Occipital lobe (tissue), 2 donors: ENCODE measurements around the gene CDH13. TPM values are rescaled to one million over a fixed set of nuclear protein-coding genes. Genes with fewer than 3 reads are reported as not detected.

Source experiments
- DNase-seq: peaks from one replicate; lab custom pipeline; 2025; lab: John Stamatoyannopoulos, UW
- total RNA-seq: library from RNA; depleted of rRNA; stranded (reverse); fragments of >200 nt; gene quantifications from one replicate; pipeline ENCODE4 v1.2.3, GENCODE V29; 2014

Gene CDH13
- total RNA-seq, 1 donor from 2014 or later, result 27.3 TPM

DNA sequence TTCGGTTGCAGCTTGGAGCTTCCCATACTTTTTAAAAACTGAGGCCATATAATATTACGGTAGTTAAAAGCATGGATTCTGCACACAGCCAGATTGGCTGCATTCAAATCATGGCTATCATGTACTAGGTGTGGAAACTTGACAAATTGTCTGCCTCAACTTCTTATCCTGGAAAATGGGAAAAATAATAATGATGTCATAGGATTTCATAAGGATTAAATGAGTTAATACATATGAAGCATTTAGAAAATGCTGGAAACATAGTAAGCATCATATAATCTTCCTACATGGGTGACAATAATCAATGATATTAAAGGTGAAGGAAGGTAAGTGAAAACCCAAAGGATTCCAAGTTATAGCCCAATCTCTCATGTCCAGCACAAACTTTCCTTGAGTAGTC is 592.5 kb downstream of the CDH13 start:
- no peak for DNase-seq

DNA sequence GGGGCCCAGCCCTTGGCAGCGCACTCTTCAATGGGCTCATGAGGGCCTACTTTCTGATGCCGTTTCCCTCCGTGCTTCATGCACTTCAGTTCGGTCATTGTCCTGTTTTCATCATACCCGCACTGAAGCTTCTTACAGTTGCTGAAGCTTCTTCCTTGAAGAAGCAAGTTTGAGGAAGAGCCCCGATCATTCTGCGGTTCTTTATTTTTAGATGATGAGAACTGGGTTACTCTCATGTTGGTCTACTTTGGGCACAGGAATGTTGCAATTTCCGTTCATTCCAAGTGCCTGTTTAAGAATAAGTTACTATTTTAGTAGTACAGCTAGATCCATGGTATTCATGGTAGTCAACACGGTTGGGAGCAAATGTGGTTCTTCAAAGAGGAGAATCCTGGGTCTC is 593.3 kb downstream of the CDH13 start:
- DNase-seq, result no peak

DNA sequence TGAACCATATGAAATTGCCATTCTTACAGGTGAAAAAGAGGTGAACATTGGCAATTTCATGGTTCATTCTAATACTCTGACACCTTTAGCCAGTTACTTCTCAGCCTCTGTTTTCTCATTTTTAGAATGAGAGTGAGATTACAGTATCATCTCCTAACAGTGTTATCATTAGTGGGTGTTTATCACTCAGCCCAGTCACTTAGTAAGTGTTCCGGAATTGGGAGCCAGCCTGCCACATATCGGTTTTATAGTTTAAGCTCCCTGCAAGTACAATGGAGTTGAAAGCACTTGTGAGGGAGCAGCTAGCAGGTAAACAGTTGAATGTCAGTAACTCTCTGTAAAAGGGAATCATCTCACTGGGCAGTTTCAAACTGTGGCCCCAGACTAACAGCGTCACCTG is 597.9 kb downstream of the CDH13 start:
- no peak for DNase-seq

DNA sequence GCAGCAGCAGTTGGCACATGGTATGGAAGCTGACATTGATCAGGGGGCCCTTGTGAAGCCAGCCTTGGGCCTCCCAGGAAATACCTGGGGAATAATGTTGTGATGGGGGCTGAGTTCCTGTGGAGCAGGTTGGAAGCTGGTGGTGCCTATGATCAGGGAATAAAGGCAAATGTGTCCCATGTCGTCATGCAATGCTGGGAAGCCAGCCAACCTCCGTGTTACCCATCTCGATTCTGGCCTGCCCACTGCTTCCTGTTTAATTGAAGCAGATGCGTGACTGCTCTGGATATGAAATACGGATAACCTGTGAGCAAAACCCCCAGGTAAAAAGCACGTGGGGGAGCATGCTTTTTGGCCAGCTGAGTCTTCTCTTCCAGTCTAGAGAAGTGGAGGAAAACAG is 600.6 kb downstream of the CDH13 start:
- DNase-seq, result no peak

DNA sequence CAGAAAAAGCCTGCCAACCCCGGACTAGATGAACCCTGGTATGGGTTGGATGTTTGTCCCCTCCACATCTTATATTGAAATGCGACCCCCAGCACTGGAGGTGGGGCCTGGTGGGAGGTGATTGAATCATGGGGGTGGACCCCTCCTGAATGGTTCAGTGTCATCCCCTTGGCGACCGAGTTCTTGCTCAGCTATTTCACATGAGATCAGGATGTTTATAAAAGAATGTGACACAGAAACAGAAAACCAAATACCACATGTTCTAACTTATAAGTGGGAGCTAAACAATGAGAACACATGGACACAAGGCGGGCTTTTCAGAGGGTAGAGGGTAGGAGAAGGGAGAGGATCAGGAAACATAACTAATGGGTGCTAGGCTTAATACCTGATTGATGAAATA is 605.0 kb downstream of the CDH13 start:
- DNase-seq, result no peak

DNA sequence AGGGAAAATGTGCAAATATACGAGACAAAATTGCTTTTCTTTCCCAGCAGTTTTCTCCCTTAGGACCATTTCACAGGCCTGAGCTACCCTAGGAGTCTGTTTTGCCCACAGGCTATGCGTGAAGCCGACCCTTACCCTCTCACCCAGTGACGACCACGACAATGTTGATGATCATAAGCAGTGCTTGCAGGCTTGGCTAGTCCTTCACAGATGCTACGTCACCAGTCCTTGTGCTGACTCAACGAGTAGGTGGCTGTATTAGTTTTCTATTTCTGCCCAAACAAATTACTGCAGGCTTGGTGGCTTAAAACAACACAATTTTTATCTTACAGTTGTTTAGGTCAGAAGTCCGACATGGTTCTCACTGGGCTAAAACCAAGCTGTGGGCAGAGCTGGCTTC is 606.4 kb downstream of the CDH13 start:
- no peak for DNase-seq

DNA sequence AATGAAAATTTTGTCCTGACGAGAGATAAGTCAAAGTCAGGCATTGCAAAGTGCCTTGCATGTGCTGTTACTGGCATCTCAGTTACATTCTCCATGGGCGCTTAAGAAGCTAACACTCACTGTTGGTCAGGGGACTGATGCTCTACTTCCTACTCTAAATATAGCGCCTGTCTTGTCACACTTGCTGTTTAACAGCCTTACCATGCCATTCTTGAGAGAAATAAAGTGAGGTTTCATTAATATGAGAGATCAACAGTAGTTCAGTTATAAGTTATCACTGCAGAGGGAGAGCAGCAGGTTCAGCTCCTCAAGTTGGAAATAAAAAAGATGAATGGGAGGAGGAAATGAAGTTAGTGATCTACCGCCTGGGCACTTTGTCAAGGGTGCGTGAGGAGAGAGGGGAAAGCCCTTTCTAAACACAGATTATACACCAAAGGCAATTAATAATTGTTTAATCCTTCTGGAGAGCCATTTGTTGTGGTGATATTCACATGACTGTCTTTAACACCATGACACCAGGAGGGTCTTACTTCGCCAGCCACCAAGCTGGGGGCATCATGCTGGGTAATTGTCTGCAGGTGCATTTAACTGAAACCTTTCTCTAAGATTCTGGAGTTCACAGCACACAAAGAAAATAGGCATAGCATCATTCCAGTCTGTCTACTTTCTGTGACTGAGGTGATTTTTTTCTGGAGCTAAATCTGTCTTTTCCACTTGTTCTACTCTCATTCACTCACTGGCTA is 612.4 kb downstream of the CDH13 start:
- DNase-seq, result no peak

DNA sequence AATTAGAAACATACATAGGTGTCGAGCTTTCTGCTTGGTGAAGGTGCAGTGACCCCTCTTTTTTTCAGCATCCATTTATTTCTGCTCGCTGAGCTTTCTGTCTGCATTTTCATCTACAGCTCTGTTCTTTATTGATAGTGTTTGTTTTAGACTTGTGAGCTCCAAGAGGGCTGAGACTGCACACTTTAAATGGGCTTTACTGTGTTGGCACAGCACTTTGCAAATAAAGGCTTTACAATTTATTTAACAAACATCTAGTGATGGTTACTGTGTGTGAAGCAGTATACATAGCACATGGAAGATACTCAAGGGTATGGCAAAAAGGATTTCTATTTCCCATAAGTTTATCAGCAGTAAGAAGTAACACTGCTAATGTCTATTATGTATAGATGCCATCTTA is 617.3 kb downstream of the CDH13 start:
- no peak for DNase-seq

DNA sequence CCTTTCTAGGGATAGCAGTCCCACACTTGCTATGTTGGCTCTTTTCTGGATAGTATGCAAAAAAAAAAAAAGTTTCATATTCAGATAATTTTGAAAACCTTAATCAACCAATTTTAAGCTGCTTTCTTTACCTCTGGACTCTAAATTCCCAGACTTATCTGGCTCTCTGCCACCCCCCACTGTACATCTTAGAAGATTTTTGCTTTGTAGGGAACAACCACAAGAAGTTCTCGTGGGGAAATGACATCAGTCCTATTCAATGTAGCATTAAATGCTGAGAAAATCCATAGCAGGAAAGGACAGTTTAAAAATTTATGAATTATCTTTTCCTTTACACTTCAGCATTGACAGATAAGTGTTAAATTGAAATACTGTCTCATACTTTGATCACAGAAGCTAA is 618.3 kb downstream of the CDH13 start:
- DNase-seq, result no peak

DNA sequence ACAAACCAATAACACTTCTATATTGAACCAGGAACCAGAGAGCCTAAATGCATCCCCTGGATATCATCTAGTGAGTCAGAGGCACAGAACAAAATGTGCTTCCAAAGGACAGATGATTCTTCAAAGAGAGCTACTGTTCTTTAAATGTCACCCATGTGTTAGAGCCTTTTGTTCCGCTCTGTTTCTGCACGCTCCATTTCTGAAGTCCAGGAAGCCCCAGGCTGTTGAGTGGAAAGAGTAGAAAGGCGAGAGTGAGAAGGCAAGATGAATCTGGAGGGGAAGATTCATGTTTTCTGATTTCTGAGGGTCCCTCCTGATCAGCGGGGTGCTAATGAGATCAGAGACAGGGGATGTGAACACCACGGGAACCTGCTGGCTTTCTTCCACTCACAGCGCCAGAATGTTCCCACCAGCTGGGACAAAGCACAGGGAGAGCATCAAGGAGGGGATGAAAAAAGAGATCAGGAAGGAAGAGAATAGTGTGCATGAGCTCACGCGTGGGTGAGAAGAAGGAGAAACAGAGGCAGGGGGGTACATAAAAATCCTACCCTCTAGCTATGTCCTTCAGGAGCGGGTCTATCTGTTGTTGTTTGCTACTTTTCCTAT is 621.1 kb downstream of the CDH13 start:
- peak; percentile 24 for DNase-seq

DNA sequence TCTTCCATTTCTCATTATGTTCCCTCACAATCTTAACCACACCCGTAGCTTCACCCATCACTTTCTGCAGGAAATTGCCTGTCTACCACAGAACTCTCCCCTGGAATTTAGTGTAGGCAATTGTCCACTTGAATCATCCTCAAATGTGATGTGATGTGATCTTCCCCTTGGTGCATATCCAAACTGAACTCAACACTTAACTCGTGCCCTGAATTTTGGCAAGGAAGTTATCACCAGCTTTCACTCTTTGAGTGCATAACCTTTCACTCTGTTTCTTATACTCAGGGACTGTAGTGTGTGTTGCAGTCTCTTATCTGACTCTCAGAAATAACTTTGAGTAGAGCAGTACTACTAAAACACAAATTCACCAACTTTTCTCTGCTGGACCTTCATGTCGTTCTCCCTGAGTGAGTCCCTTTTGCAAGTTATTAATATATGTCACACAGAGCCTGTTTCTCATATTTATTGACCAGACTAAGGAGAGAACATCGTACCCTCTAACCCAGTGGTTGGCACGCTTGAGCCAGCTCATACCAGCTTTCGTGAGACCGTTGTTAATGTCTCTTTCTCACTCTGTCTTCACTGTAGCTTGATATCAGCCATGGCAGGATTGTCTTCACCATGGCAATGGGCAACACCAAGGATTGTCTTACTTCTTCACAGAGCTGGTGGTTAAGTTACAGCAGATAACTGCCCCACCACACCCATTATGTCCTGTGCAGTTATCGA is 622.1 kb downstream of the CDH13 start:
- no peak for DNase-seq

DNA sequence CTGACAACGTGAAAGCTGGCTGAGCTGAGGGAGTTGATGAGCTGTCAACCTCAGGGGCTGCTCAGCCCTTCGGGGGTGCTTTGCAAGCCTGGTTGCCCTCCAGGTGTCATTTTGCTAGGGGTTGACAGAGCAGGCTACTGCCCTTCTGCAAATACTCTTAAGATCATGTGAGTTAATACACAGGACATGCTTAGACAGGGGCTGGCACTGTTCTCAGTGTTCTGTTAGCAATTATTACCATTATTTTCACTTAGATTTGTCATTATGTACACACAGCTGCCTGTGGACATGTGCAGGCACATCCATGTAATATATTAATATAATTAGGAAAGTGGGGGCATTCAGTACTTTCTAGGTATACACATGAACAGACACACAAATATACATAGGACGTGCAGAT is 626.8 kb downstream of the CDH13 start:
- DNase-seq, result no peak

DNA sequence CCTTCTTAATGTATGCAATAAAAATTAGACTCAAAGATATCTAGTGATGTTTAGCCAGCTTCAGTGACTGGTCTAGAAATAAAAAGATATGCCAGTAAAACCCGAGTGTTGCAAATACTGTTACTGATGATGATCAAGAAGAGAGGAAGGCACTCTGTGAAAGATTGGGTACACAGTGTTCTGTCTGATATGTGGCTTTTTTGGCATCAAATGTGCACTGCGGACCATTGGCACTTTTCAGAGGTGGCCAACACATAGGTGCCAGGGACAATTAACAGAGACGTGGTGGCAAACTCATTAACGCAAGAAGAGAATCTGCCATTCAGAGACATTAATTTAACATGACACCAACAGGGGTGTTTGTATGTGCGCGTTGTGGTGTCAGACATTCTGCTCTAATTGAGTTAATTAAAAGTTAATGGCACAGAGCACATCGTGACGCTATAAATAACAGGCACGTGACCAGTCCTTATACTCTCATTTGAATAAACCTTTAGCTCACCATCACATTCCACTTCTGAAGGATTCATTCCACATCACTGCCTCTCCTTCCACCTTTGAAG is 631.7 kb downstream of the CDH13 start:
- no peak for DNase-seq

DNA sequence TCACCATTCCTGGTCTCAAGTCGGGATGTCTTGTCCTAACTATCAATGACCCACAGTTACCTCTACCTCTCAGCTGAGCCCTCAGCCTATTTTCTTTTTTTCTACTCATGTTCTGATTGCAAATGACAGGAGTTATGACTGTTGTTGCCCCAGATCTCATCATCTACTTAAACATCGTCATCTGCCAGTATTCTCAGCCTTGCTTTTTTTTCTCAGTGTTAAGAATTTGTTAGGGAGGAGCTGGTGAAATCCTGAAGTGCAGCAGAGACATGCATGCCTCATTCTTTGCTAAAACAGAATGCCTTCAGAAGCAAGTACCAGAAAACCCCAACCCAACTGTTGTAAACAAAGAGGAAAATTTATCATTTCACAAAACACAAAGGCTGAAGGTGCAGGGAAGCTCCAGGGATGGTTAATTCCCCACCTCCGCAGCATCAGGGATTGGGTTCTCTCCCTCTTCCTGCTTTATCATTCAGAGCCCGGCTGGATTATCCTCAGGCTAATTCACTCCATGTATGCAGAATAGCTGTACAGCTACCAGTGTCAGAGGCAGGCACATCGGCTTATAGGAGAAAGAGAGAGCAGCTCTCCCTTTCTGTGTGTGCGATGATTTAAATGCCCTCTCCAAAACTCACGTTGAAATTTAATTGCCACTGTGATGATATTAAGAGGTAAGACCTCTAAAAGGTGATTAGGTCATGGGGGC is 640.2 kb downstream of the CDH13 start:
- no peak for DNase-seq

DNA sequence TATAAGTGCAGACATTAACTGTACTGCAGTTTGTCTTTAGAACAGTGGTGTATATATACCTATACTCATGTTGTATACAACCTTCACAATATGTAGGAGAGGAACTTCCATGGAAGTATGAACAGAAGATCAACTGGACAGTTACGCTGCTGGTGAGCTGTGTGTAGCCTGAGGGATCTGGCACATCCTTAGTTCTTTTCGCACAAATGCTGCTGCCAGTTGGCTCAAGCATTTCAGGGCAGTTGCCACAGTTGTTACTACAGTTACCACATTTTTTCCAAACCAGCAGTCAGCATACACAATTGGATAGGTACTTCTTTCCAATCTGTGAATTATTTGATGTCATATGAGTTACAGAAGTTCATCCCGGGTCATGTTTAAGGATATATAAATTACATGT is 641.4 kb downstream of the CDH13 start:
- no peak for DNase-seq

DNA sequence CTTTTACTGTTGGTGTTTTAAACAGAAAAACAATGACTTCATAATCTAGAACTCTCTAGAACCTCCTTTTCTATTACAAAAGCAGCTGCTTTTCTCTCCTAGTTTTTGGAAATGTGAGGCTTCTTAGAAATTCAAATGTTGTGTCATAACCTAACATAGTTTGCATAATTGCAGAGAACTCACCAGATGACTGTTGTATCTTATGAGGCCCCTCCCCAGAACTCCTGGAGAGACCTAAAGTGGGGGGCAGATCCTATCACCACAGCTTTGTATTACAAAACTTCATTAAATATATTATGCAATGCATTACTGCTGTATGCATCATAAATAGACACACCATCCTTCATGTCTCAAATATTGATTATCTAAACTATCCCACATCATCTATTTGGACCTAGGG is 642.3 kb downstream of the CDH13 start:
- DNase-seq, result no peak

DNA sequence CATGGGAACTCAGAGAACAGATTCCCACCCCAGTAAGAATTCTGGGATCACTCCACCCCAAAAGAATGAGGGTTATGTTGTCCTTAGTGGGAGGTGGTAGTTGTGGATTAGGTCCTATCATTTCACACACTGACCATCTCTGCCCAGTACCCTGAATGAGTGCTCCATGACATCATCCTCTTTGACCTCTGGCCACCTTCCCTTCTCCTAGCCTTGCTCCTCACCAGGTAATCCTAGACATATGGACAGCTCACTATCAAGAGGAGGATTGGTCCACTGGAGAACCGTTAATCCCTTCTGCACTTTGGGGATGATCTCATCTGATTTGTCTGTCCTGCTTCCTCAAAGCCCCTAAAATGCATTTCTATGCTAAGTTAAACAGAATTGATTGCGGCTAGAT is 642.8 kb downstream of the CDH13 start:
- no peak for DNase-seq

DNA sequence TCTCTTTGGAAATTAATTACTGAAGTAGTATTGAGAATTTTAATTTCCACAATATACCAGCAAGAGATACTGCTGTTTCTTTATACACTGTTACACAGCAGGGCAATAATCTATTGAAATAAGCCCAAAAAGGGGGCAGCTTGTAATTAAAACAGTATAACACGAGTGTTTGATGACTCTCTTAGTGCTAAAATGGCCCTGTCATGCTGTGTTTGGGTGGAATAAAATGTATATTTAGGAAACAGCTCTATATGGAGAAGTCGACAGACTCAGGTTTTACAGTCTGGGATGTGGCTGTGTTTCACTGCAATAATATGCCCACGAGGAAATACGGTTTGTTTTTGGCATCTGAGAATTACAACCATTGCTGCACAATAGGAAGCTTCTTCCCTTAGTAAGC is 643.3 kb downstream of the CDH13 start:
- no peak for DNase-seq

DNA sequence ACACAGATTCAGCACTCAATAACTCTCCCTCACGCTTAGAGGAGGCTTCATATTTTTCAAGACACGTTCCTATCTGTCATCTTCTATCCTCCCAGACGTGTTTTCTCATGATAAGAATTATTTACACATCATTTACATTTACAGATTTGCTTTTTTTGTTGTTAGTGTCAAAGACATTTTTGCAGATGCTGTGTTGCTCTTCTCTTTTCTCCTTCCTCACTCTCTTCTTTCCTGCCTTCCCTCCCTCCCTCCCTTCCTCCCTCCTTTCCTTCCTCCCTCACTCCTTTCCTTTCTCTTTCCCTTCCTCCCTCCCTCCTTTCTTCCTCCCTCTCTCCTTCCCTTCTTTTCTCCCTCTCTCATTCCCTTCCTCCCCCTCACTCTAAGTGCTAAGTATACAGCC is 643.9 kb downstream of the CDH13 start:
- DNase-seq, result no peak

DNA sequence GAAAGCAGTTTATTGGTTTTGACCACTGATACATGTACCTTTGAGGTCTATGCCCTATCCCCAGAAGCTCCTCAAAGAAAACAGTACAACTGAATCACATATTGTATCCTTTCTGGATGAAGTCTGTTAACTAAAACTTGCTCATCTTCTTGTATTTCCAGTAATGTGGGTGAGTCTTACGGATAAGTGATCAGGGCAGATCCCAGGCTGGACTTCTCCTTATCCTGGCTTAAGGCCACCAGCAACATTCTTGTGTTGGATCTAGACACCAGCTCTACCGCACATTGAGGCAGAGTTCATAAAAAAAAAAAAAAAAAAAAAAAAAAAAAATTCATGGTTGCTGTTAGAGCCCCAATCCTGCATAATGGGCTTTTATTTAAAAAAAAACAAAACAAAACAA is 644.4 kb downstream of the CDH13 start:
- DNase-seq, result no peak

DNA sequence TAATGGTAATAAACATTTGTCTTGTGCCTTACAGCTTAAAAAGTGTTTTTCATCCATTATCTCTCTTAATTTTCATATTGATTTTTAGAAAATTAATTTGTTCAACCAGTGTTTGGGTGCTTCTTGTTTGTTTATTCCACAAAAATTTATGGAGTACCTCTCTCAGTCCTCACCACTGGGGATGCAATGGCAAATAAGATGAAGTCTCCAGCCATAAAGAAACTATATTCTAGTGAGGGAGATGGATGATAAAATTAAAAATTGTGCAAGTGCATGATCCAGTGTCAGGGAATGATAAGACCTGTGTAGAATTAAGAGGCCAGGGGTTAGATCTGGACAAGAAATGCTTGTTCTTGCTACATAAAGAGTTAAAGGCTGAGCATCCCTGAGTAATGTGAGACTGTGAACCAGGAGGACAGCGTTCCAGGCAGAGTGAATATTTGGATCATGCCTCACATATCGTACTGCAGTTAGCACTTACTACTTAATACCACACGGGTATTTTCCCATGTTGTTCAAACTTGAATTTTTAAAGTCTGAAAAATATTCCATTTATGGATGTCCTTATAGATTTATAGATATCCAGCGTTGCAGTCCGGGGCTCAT is 645.3 kb downstream of the CDH13 start:
- DNase-seq, result no peak

DNA sequence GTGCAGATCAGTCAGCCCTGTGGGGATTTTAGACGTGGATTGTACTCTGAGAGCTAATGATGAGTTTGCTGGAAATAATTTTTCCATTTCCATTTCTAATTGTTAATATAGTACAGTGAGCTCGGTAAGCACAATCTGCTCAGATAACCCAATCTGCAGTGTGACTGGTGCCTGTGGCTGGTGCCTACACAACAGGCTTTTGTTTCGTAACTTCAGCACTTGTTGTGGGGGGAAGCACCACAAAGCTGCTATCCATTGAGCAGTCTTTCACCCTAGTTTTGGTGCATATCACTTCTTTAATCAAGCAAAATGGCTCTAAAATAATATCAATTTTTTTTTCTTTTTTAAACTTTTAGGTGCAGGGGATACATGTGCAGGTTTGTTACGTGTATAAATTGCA is 646.1 kb downstream of the CDH13 start:
- DNase-seq, result no peak
